AG09309 (cell line): ENCODE data around the gene ZBED4.
A peak's percentile ranks its signal among the peaks of the same experiment; 100 is the strongest.

Source experiments
- DNase-seq: peaks from one replicate; pipeline ENCODE4 v3.0.0-alpha.2; 2010; ENCODE audit warnings: low read depth
- H3K4me3 ChIP-seq: 2 replicates; pipeline ENCODE4 v1.5.1; 2011; ENCODE audit warnings: mild to moderate bottlenecking, low read depth, low read length, moderate library complexity; ENCODE audit not compliant: control insufficient read depth
- CTCF ChIP-seq: IDR thresholded peaks from 2 replicates; pipeline ENCODE4 v1.5.1; 2011; ENCODE audit warnings: mild to moderate bottlenecking, low read depth, low read length, inconsistent platforms; ENCODE audit not compliant: insufficient read depth, control insufficient read depth; ENCODE audit errors: missing control alignments

The ZBED4 gene

GRCh38 chr22:49823289-49824045 lies 30.2 kb upstream of the ZBED4 start:
- H3K4me3 ChIP-seq: no peak overlapping the region
- no peak for TF ChIP-seq CTCF

GRCh38 chr22:49824185-49824925 lies 29.3 kb upstream of the ZBED4 start:
- DNase-seq: no peak
- no peak overlapping the region for H3K4me3 ChIP-seq
- TF ChIP-seq CTCF: no peak

More at GRCh38 chr22:49823289-49824045, 30.2 kb upstream of the ZBED4 start:
- DNase-seq: no peak

GRCh38 chr22:49824936-49825335 lies 28.7 kb upstream of the ZBED4 start:
- no peak for TF ChIP-seq CTCF
- peak overlapping the region; percentile 75 for H3K4me3 ChIP-seq
- DNase-seq: no peak

- H3K4me3 ChIP-seq: peak overlapping the region; percentile 75
- no peak for DNase-seq
- TF ChIP-seq CTCF: no peak
Measured at GRCh38 chr22:49825436-49825835, 28.2 kb upstream of the ZBED4 start.

- TF ChIP-seq CTCF: no peak
- peak overlapping the region; percentile 75 for H3K4me3 ChIP-seq
- DNase-seq: no peak
Measured at GRCh38 chr22:49825944-49826602, 27.6 kb upstream of the ZBED4 start.

- peak overlapping the region; percentile 75 for H3K4me3 ChIP-seq
- no peak for DNase-seq
- no peak for TF ChIP-seq CTCF
Measured at GRCh38 chr22:49826603-49827270, 26.9 kb upstream of the ZBED4 start.
